ENCODE measurements around the gene PLK2.

Gene PLK2

DNA sequence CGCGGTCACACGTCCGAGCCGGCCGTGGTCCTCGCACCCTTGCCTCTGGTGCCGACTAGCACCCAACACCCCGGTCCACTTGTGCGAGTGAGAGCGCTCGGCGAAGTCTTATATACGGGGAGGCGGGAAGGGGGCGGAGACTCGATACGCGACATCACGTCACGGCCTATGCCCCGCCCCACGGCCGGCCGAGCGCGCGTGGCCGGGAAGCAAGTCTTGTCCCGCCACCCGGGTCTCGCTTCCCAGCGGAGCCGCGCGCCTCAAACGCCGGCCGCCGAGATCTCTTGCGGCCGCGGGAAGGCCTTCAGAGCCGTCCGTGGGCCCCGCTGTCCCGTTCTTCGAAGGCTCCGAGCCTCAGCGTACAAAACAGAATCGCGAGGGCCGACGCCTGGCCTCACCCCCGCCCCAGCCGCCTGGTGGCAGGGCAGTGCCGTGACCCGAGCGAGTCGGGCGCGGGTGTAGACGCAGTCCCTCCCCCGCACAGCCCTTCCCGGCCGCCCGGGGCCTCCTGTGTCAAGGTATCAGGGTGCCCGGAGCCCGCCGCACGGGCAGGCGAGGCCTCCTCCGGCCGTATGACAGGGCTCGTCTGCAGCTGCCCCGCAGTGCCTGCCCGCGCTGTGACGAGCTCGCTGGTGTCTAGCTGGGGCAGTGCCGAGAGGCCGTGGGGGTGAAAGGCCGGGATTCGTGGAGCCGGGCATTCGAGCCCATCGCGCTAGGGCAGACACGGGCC, at the start of gene PLK2:
Gene PLK2, minus strand, starts transcription at position 85 of the 730 bp plus-strand sequence. CDS start 127 bp downstream, outside the sequence.
- DNase-seq: peak; percentile 94 to 99 (median 98)
- intact Hi-C loops (cut with DNase I): loop anchor here (2.0 kb wide), 1 partner anchor 961 kb away; no protein-coding TSS in a partner anchor

DNA sequence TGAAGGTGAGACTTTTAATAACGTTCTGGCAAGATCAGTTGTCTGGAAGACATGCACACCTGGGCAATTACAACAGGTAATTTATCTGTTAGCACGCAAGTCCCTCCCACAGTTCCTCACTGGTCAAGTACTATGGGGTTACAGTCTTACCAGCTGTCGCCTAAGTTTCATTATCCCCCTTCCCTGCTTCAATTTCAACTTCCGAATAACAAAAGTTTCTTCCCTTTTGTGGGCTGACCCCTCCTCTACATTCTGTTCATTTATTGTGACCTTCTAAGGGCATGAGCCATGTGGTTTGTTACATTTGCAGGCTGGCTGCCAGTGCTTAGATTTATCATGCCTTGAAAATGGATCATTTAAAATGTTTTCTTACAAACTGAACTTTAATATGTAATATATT, 47.8 kb upstream of the PLK2 start:
- no peak for DNase-seq
- intact Hi-C loops (cut with DNase I): no loop called here

DNA sequence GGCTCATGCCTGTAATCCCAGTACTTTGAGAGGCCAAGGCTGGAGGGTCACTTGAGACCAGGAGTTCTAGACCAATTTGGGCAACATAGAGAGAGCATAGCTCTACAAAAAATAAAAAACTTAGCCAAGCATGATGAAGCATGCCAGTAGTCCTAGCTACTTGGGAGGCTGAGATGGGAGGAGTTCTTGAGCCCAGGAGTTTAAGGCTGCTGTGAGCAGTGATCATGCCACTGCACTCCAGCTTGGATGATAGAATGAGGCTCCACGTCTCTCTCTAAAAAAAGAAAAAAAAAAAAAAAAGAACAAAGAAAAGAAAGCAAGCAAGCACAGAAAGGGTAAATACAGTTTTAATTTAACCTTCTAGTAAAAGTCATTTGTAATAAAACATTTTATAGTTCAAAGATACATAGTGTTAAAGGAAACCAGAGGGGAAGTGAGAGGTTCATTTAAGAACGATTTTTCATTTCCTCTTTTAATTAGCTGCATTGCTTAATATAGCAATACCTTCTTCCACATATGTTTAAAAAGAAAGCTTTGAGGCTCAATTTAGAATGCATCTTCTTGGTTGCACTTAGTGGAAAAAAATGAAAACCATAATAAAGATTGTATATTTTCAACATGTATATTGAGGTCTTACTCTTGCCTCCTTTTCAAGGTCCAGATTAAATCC, 46.2 kb upstream of the PLK2 start:
- intact Hi-C loops (cut with DNase I): no loop called here
- DNase-seq: no peak

DNA sequence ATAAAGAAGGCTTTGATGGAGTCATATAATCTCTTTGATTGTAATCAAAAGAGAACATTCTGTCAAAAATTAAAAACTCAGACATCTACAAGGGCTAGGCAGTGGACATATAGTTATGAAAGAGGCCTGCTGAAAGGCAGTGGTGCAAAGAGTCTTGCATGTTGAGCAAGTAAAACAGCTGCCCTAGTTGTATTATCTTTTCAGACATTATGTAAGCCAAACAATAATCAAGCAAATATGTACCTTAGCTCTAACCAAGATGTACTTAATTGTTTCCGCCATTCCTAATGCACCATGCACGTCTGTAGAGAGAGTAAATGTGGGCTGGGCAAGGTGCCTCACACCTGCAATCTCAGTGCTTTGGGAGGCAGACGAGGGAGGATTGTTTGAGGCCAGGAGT, 45.6 kb upstream of the PLK2 start:
- intact Hi-C loops (cut with DNase I): no loop called here
- DNase-seq: no peak

DNA sequence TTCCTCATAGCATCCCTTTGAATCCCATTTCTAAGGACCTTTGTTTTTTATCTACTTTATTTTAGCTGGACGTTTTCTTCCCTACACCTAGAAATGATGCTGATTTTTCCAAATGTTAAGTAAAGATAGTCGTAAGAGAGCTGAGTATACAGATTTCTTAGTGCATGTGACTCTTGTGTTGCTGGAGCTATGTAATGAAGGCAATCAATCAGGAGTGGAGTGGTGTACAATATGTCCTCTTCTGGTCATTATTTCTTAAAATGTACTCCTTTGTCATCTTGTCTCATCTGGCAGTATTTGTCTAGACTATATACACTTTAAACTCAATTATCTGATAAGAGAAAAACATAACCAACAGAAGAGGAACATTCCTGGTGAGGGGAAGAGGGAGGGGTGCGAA, 44.9 kb upstream of the PLK2 start:
- intact Hi-C loops (cut with DNase I): no loop called here
- DNase-seq: no peak

DNA sequence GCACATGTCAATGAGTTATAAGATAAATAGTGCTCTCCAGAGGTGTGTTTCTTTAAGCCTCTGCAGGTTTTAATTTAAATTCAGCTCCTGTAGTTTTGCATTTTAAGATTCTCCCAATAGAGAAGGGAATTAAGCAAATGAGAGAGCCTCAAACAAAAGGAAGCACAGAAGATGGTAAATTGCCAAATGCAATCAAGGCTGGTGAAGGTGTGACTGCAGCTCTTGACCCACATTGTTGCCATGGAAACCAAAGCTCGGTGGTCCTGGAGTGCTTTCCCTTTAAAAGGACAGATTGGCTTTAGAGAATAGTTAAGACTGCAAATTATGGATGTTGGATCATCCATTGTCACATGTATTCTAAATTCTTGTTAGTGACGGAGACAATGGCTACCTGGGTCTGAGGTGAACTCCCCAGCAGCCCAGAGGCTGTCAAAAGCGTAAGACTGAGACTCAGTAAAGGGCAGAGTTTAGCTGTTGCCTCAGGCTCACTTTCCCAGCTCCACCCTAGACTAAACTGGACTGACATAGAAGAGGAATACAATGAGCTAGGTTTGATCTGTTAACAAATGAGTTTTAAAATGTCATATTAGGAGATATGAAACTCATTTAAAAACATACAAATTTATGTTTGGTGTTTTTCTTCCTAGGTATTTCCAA, 43.6 kb upstream of the PLK2 start:
- DNase-seq: no peak
- intact Hi-C loops (cut with DNase I): no loop called here

DNA sequence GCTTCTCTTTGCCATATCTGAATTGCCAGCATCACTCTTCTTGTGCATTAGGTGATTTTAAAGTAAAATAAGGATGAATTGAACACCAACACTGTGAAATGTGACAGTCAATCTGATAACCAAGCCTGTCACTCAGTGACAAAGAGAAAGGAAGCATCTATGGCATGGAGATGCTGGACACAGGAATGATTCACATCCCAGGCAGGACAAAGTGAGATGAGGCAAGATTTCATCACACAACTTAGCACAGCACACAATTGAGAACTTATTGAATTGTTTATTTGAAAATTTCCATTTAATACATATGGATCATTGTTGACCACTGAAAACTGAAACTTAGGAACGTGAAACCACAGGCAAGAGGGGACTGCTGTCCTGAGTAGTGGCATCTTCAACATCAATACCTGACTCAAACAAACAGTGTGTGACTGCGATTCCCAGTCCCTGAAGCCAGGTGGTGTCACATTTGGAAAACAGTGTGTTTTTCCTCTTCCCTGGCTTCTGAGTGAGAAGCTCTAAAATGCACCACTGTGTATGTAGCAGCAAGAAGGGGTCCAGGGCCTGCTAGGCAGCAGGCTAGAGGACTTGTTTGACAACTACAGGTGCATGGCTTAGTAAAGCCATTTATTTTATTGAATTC, 42.0 kb upstream of the PLK2 start:
- intact Hi-C loops (cut with DNase I): no loop called here
- peak in 3 of 42 donors; percentile 4 to 36 (median 13) for DNase-seq

DNA sequence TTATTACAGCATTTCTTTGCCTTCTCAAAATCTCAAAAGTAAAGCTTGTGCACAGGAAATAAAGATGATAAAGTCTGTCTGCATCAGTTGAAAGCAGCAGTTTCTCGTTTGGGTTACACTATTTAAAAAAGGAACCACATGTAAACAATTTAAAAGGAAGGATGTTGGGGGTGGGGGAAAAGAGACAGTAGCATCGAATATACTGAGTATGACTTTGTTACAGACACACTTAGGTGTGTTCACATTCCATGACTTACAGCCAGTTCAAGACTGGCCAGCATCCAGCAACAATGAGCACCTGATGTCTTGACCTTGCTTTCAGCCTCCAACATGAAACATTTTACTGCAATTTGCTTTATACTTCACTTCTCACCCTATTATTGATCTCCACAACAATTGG, 40.1 kb upstream of the PLK2 start:
- no peak for DNase-seq
- intact Hi-C loops (cut with DNase I): loop anchor here (5.0 kb wide), 1 partner anchor 352 kb away; no protein-coding TSS in a partner anchor

DNA sequence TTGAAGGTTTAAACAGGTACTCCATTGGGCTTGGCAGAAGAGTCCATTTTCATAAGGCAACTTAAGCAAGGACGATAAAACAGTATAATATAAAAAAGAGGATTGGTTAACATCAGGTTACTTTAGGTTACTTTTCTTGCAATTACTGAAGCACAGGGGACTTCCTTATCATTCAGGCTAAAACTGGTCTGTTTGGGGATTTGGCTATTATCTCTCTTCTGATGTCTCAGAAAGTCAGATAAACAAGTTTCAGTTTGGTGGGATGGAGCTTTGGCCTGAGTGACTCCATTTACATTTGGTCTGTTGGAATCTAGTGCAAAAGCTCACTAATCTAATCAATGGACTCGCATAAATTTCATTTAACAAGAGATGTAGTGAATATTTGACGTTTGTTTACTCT, 39.3 kb upstream of the PLK2 start:
- intact Hi-C loops (cut with DNase I): loop anchor here (5.0 kb wide), 1 partner anchor 353 kb away; no protein-coding TSS in a partner anchor
- DNase-seq: no peak

DNA sequence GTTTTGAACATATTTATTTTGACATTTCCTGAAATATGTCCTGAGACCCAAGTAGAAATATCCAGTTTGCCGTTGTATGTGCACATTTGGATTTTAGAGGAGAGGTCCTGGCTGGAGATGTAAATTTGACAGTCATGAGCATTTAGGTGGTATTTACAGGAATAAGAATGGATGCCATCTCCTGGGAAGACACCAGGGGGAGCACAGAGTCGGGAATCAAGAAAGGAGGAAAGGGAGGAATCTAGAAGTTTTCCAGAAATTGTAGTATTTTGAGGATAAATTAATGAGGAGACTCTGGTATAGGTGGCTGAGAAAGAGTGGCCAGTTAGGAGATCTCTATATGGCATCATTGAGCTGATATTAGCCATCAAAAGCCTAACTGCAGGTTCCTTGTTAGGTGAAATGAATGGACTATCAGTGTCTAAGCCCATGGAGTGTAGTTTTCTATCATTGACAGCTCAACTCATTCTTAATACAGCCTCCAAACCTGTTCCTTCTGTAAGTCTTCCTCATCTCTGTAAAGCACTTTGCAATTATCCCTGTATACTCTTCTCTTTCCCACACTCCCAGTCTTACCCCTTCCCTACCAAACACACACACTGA, 38.6 kb upstream of the PLK2 start:
- intact Hi-C loops (cut with DNase I): loop anchor here (5.0 kb wide), 1 partner anchor 354 kb away; no protein-coding TSS in a partner anchor
- DNase-seq: peak in 38 of 42 donors; percentile 8 to 85 (median 56)

DNA sequence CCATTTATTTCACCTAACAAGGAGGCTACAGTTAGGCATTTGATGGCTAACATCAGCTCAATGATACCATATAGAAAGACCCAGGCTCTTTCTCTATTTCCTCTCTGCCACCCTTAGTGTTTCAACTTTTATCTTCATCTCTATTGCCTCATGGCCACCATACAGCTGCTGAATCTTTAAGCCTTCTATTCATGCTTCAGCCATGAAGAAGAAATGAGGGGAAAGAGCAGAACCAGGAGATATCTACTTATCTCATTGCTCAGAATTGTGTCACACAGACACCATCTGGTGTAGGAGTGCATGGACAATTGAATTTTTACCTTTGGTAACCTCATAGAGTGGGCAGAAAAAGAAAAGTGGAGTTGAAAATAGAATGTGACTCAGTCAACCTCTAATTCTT, 38.0 kb upstream of the PLK2 start:
- intact Hi-C loops (cut with DNase I): loop anchor here (5.0 kb wide), 1 partner anchor 354 kb away; no protein-coding TSS in a partner anchor
- no peak for DNase-seq

DNA sequence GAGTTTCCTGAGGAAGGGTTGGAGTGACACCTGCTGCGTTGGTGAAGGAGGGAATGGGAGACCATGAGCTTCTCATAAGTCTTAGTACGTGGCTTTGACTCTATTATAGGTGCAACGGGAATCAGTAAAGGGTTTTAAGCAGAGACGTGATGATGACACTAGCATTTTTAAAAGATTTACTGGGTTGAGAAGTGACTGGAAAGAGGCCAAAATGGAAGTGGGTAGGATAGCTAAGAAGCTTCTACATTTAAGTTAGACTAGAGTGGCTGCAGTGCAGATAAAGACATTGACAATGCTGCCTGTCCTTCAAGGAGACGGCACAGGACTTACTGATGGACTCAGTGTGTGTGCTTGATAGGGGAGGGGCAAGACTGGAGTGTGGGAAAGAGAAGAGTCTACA, 37.5 kb upstream of the PLK2 start:
- intact Hi-C loops (cut with DNase I): loop anchor here (5.0 kb wide), 1 partner anchor 355 kb away; no protein-coding TSS in a partner anchor

DNA sequence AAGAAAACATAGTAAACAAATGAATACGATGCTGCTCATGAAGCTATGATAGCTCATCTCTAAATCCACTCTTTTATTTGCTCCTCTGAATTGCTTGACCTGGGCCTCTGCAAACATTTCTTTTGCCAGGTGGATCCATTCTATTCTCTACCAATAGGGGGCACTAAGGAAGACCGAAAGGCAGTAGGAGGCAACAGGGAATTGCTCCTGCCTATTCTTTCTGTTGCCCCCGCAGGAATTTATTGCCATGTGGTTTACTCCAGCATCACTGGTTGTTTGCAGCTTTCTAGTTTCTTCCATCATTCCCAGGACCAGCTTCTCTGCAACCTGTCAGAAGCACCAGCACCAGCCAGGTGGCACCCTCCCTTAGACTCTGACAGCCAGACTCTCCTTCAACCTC, 36.6 kb upstream of the PLK2 start:
- intact Hi-C loops (cut with DNase I): loop anchor here (5.0 kb wide), 1 partner anchor 356 kb away; no protein-coding TSS in a partner anchor
- no peak for DNase-seq

More for the DNA sequence above, 37.5 kb upstream of the PLK2 start:
- no peak for DNase-seq

DNA sequence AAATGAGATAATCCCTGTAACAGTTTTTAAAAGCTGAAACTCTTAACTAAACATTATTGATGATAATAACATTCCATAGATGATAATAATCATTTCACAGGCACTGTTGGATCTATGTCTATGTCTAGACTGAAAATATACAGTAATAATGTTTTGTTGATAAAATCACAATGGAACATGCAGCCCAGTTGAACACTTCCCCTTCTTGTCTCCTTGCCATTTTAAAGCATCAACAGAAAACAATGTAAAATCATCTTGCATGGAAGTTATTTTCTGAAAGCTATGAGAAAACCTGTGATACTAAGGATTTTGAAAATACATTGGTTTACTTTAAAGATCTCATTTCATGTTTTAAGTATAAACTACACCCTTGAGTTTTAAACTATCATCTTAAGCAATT, 33.3 kb upstream of the PLK2 start:
- DNase-seq: no peak
- intact Hi-C loops (cut with DNase I): no loop called here

DNA sequence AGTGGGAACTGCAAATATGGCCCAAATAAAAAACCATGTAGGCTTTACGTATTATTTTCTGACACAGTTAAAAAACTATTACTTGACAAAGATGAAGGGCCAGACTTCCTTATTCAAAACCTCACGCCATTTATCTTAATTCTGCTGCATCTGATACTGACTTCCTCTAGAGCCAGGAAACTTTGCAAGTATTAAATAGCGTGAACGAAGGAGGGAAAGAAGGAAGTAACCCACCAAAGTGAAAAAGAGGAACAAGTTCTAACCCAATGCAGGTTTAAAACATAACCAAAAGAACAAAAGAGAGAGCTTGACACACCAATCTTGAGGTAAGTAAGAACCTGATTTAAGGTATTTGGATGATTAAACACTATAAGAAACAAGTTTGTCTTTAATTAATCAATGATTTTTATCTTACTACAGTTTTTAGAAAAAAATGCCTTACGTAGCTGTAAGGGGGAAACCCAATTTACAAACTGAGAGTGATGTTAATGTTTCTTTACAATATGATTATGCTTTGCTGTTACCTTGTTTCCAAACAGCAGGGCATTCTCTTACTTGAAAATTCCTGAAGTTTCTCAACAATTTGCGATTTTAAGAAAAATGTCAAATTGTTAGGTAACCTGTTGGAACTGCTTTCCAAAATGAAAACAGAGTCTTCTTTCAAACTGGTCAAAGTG, 31.5 kb upstream of the PLK2 start, which contains the start of gene GAPT:
Gene GAPT, plus strand, starts transcription at position 220 of the 677 bp plus-strand sequence. CDS start 3,102 bp downstream, outside the sequence.
- intact Hi-C loops (cut with DNase I): no loop called here
- DNase-seq: no peak

DNA sequence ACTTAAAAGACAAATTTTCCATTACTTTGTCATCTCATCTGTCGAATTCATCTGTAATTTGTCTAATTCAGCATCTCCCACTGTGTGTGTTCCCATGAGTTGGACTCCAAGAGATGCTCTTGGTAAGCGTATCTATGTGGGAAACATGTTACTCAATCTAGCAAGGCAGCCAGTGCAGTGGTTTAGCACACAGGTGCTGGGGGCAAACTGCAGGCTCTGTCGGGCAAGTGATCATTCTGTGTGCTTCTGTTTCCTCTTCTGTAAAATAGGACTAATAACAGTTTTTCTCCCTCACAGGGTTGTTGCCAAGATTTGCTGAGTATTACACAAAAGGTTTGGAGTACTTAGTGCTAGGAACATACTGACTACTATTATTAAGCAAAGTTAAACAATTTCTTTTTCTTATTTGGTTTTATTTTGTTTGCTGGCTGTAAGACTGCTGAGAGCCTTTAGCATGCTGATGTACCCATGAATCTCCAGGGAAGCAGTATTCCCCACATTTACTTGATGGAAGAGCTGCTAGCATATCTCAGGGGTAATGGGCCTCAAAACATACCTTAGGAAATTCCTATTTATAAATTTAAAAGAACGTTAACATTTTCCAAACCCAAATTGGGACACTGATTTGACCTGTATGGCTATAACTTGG, 30.6 kb upstream of the PLK2 start:
- intact Hi-C loops (cut with DNase I): no loop called here
- DNase-seq: no peak

DNA sequence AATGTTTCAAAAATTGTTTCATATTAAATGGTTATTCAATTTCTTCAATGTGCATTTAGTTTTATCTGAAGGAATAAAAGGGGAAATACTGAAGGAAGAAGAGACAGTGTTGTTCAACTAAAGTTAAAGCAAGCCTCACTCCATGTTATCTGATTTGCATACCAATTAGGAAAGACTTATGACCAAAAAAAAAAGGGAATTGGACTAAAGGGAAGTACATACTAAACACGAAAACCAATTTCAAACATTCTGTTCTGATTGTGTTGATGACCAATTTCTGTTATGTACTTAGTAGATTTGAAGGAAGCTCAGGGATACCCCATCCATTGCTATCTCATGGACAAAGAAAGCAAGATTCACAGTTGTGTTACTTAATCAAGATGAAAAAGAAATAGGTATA, 26.4 kb upstream of the PLK2 start:
- DNase-seq: no peak
- intact Hi-C loops (cut with DNase I): no loop called here

DNA sequence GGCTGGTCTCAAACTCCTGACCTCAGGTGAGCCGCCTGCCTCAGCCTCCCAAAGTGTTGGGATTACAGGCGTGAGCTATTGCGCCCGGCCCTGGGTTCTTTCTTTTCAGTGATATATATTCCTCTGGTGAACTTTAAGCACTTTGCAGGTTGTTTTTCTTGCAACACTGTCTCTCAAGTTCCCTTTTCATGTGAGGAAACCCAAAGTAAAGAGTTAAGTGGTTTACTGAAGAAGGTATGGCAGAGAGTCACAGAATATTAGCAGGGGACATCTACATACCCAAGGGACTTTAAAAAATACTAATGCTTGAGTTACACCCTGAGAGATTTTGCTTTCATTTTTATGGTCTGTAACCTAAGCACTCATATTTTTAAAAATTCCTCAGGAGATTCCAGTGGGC, 24.6 kb upstream of the PLK2 start:
- no peak for DNase-seq

More for the DNA sequence above, 24.6 kb upstream of the PLK2 start:
- intact Hi-C loops (cut with DNase I): no loop called here
